Amygdala (tissue), 56 donors: ENCODE results near the gene FOXF1.

ENCODE experiments used
- DNase-seq, 56 donors: peaks; one replicate each; lab custom pipeline; 2025; lab: John Stamatoyannopoulos, UW

The FOXF1 gene

GRCh38 chr16:86510465-86511261 lies at the start of gene FOXF1:
Gene FOXF1 (plus strand): TSS chr16:86510527. CDS start chr16:86510570, 43 bp downstream.
- DNase-seq = no peak

GRCh38 chr16:86461037-86461436 lies 49.3 kb upstream of the FOXF1 start:
- DNase-seq = no peak

- DNase-seq = no peak
These were observed 47.8 kb upstream of the FOXF1 start for GRCh38 chr16:86462334-86463084.

- DNase-seq = no peak
These were observed 46.3 kb upstream of the FOXF1 start for GRCh38 chr16:86464044-86464443.

- no peak for DNase-seq
These were observed 44.9 kb upstream of the FOXF1 start for GRCh38 chr16:86465434-86465833.

- DNase-seq = no peak
These were observed 43.5 kb upstream of the FOXF1 start for GRCh38 chr16:86466696-86467406.

GRCh38 chr16:86467490-86467889 lies 42.8 kb upstream of the FOXF1 start:
- no peak for DNase-seq

- no peak for DNase-seq
These were observed 39.4 kb upstream of the FOXF1 start for GRCh38 chr16:86470964-86471363.

- DNase-seq = no peak
These were observed 38.4 kb upstream of the FOXF1 start for GRCh38 chr16:86471896-86472295.

GRCh38 chr16:86472366-86472765 lies 38.0 kb upstream of the FOXF1 start:
- no peak for DNase-seq

- DNase-seq = no peak
These were observed 33.3 kb upstream of the FOXF1 start for GRCh38 chr16:86476956-86477534.

- no peak for DNase-seq
These were observed 32.7 kb upstream of the FOXF1 start for GRCh38 chr16:86477642-86478041.

- DNase-seq = no peak
These were observed 31.5 kb upstream of the FOXF1 start for GRCh38 chr16:86478779-86479178.

- DNase-seq = no peak
These were observed 30.9 kb upstream of the FOXF1 start for GRCh38 chr16:86479419-86479818.

- DNase-seq = peak in 32 of 56 donors; percentile 2 to 69 (median 22)
These were observed 29.9 kb upstream of the FOXF1 start for GRCh38 chr16:86480444-86480843.

GRCh38 chr16:86481607-86482006 lies 28.7 kb upstream of the FOXF1 start:
- no peak for DNase-seq

GRCh38 chr16:86484240-86484639 lies 26.1 kb upstream of the FOXF1 start:
- no peak for DNase-seq

- DNase-seq = no peak
These were observed 24.6 kb upstream of the FOXF1 start for GRCh38 chr16:86485746-86486145.

GRCh38 chr16:86490859-86491639 lies 19.3 kb upstream of the FOXF1 start:
- DNase-seq = peak in 12 of 56 donors; percentile 18 to 55 (median 22)

GRCh38 chr16:86491640-86492023 lies 18.7 kb upstream of the FOXF1 start:
- peak in 22 of 56 donors; percentile 6 to 55 (median 34) for DNase-seq
